D721Med (cell line): ENCODE data around the gene ADCY6.
"Not testable (repeated sequence)": the region's sequence is repeated elsewhere in the genome, so short reads cannot be mapped to it uniquely, and the experiment has no call there.

Experiments
- DNase-seq: peaks from one replicate; pipeline ENCODE4 v3.0.0; 2011; ENCODE audit warnings: low spot score; ENCODE audit not compliant: insufficient read length
- FAIRE-seq: peaks from 2 replicates; lab custom pipeline; 2011; peaks lifted over from hg19 to GRCh38; lab: Jason Lieb, UNC
- CTCF ChIP-seq: IDR thresholded peaks from 2 replicates; pipeline ENCODE4 v1.5.1; 2012; ENCODE audit warnings: mild to moderate bottlenecking, control low read depth; ENCODE audit not compliant: insufficient read depth; ENCODE audit errors: missing control alignments

Gene ADCY6

GRCh38 chr12:48750769-48751356 is 38.0 kb downstream of the ADCY6 start:
- FAIRE-seq, result no peak
- TF ChIP-seq CTCF, result no peak
- DNase-seq, result no peak

GRCh38 chr12:48750215-48750614 is 38.7 kb downstream of the ADCY6 start:
- TF ChIP-seq CTCF, result no peak
- no peak for FAIRE-seq
- no peak for DNase-seq

GRCh38 chr12:48744251-48745008 is 44.5 kb downstream of the ADCY6 start:
- no peak for DNase-seq
- FAIRE-seq, result no peak
- no peak for TF ChIP-seq CTCF

GRCh38 chr12:48739618-48740269 is 49.1 kb downstream of the ADCY6 start:
- no peak for DNase-seq
- no peak for TF ChIP-seq CTCF
- FAIRE-seq, result no peak

GRCh38 chr12:48736456-48736855 is 52.4 kb downstream of the ADCY6 start:
- no peak for TF ChIP-seq CTCF
- no peak for DNase-seq
- FAIRE-seq, result no peak

GRCh38 chr12:48728807-48729206 is 60.1 kb downstream of the ADCY6 start:
- TF ChIP-seq CTCF, result no peak
- no peak for FAIRE-seq
- no peak for DNase-seq

GRCh38 chr12:48720737-48721136 is 68.2 kb downstream of the ADCY6 start:
- not testable (repeated sequence) for DNase-seq, FAIRE-seq

GRCh38 chr12:48720171-48720570 is 68.7 kb downstream of the ADCY6 start:
- DNase-seq, FAIRE-seq: not testable (repeated sequence)

- not testable (repeated sequence) for FAIRE-seq, DNase-seq
Observed at GRCh38 chr12:48719002-48719401, 69.9 kb downstream of the ADCY6 start.
